GM06990 (cell line): ENCODE results near the gene LONP2.

ENCODE experiments used
- DNase-seq: peaks from one replicate; pipeline ENCODE4 v3.0.0-alpha.2; 2011; ENCODE audit not compliant: insufficient read length; ENCODE audit errors: extremely low read depth
- H3K27me3 ChIP-seq: replicated peaks from 2 replicates; pipeline ENCODE4 v1.6.0; 2011; ENCODE audit warnings: low read length; ENCODE audit not compliant: control insufficient read depth, insufficient read depth
- H3K36me3 ChIP-seq: 2 replicates; pipeline ENCODE4 v1.5.1; 2011; ENCODE audit warnings: low read length; ENCODE audit not compliant: control insufficient read depth, insufficient read depth
- H3K4me3 ChIP-seq: replicated peaks from 2 replicates; pipeline ENCODE4 v1.5.1; 2011; ENCODE audit warnings: low read depth, mild to moderate bottlenecking, control low read depth, low read length
- TF ChIP-seq, protein P1 (sequence below): IDR thresholded peaks from 2 replicates; pipeline ENCODE4 v1.5.1; 2011; ENCODE audit warnings: low read length, control low read depth, mild to moderate bottlenecking, inconsistent platforms; ENCODE audit not compliant: insufficient read depth, poor library complexity, severe bottlenecking

The LONP2 gene

DNA sequence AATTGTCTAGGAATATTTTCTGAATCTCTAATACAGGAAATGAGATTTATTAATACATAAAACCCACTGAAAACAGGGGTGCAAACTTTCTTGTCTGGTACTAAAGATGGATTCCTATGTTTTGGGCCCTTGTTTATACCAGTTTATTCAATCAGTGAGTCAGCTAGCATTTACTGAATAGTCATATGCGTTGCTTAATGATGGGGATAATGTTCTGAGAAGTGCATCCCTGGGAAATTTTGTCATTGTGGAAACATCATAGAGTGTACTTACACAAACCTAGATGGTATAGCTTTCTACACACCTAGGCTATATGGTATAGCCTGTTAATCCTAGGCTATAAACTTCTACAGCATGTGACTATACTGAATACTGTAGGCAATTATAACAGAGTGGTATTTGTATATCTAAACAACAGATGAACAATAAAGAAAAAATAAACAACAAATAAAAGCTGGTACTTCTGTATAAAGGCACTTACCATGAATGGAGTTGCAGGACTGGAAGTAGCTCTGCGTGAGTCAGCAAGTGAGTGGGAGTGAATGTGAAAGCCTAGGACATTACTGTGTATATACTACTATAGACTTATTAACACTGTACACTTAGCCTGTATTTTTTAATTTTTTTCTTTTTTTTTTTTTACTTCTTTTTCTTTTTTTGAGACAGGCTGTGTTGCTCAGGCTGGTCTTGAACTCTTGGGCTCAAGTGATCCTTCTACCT is 77.4 kb downstream of the LONP2 start:
- DNase-seq: no peak
- TF ChIP-seq, protein P1, sequence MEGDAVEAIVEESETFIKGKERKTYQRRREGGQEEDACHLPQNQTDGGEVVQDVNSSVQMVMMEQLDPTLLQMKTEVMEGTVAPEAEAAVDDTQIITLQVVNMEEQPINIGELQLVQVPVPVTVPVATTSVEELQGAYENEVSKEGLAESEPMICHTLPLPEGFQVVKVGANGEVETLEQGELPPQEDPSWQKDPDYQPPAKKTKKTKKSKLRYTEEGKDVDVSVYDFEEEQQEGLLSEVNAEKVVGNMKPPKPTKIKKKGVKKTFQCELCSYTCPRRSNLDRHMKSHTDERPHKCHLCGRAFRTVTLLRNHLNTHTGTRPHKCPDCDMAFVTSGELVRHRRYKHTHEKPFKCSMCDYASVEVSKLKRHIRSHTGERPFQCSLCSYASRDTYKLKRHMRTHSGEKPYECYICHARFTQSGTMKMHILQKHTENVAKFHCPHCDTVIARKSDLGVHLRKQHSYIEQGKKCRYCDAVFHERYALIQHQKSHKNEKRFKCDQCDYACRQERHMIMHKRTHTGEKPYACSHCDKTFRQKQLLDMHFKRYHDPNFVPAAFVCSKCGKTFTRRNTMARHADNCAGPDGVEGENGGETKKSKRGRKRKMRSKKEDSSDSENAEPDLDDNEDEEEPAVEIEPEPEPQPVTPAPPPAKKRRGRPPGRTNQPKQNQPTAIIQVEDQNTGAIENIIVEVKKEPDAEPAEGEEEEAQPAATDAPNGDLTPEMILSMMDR: no peak
- Histone ChIP-seq H3K36me3 (no peaks in the 10 kb centered on the region; the same call in 1 of the 2 replicates), H3K4me3 (no peak overlapping the region), H3K27me3 (no peaks in the 10 kb centered on the region)

DNA sequence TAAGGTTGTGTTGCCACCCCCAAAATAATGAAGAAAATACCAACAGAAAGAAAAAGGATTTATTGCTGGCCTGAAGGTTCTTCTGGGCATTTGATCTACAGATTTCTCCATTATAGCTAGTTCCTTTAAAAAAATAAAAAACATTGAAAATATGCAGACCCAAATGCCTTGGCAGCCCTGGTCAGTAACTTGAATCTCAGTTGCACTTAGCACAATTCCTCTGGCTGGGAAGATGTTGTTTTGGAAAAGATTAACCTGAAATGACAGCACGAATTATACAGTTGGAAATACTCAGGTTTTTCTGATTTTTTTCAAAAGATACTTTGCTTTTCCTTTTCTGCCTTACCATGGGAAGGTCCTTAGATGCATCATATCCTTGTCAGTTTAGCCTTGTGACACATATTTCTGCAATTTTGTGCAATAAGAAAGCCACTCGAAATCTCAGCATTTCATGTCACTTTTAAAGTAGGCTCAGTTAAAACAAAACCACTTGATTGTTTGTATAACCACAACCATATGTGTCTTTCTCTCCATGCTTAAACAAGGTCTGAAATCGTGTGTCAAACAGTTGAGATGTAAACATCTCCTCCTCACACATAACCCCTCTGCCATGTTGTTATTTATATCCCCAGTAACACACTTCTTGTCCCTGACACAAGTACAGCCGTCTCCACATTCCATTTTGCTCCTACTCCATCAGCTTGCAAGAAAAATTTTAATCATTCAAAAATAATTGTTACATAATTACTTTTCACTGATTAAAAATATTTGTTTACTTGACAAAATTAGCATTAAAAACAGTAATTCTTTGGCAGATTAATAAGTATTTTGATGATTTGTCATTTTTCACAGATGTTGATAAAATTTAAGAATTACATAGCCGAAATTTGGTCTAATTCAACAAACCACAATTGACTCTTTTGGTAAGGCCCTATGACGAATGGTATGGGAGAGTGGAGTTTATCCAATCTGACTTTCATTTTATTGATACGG is 80.0 kb downstream of the LONP2 start:
- TF ChIP-seq, protein P1: no peak
- H3K36me3 ChIP-seq: no peaks in the 10 kb centered on the region; the same call in 1 of the 2 replicates
- H3K4me3 ChIP-seq: no peak overlapping the region
- no peaks in the 10 kb centered on the region for H3K27me3 ChIP-seq
- DNase-seq: no peak

DNA sequence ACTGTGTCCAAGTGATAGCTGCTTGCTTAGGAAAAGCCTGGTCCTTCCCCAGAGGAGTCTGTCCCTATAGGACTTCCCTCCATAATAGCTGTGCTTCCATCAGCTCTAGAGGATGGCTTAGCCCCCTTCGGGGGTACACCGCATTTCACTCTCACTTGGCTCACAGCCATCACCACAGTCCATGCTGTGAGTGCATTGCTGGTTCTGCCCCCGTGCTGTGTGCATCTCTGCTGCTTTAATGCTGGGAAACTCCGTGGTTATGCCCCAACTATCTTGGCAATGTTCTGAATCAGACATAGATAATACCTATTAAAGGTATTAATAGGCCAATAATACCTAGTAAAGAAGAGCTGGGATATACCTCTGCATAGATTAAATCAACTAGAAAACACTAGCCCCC is 82.8 kb downstream of the LONP2 start:
- H3K4me3 ChIP-seq: no peak overlapping the region
- TF ChIP-seq, protein P1: no peak
- no peaks in the 10 kb centered on the region for H3K36me3 ChIP-seq
- DNase-seq: no peak
- H3K27me3 ChIP-seq: no peaks in the 10 kb centered on the region

DNA sequence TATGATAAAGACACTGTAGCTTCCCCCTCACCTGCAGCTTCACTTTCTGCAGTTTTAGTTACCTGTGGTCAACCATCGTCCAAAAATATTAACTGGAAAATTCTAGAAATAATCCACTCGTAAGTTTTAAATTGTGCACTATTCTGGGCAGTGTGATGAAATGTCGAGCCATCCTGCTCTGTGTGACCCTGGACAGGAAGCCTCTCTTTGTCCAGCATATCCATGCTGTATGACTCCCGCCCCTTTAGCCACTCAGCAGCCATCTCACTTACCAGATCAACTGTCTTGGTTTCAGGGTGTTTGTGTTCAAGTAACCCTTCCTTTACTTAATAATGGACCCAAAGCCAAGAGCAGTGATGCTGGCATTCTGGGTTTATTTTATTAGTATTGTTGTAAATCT is 85.0 kb downstream of the LONP2 start:
- no peak overlapping the region for H3K4me3 ChIP-seq
- DNase-seq: no peak
- H3K27me3 ChIP-seq: no peaks in the 10 kb centered on the region
- TF ChIP-seq, protein P1: no peak
- H3K36me3 ChIP-seq: no peaks in the 10 kb centered on the region; the same call in 1 of the 2 replicates

DNA sequence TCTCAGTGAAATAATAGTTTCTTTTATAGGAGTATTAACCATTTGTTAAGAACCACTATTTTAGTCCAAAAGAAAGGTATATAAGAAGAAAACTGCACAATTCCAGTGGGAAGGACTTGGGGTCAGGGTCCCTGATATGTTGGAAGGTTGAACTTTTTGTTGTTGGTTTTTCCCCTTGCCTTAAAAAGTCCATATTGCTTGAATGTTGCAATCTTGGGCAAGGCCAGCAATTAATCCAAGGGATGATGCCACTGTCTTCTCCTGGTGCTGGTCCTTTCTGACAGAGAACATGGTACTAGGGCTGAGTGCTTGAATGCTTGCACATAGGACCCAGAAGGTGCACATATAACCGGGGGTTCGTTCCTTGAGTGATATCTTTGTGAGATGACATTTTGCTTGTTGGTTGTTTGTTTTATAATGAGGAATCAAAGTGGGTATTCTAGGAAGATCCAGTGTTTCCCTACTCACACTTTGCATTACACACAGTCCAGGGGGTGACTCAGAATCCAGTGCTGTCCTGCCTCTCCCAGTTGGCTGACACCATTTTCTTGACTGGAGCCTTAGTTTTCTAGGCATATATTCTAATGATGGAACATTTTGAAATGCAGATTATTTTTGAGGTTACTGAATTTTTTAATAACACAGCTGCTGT is 86.2 kb downstream of the LONP2 start:
- H3K4me3 ChIP-seq: no peak overlapping the region
- peaks cover 4% of the 10 kb centered on the region for H3K36me3 ChIP-seq
- H3K27me3 ChIP-seq: no peaks in the 10 kb centered on the region
- TF ChIP-seq, protein P1: no peak
- no peak for DNase-seq
